ENCODE data around the gene SLC8A2. TPM values are rescaled to one million over a fixed set of nuclear protein-coding genes. Genes with fewer than 3 reads are reported as not detected.
A peak's percentile ranks its signal among the peaks of the same experiment; 100 is the strongest.
"Not testable (repeated sequence)": the region's sequence is repeated elsewhere in the genome, so short reads cannot be mapped to it uniquely, and the experiment has no call there.

The SLC8A2 gene
- total RNA-seq, 1 donor from 2014 or later: 115 TPM

- H3K4me3 Mint-ChIP-seq (ENCODE audit: unreplicated experiment): no peak overlapping the region
- no peak for TF ChIP-seq CTCF (IDR thresholded peaks at IDR 0.05; ENCODE audit: partially characterized antibody, unreplicated experiment)
- peaks cover 8% of the 10 kb centered on the region for H3K4me1 Mint-ChIP-seq (ENCODE audit: low read depth, unreplicated experiment)
- DNase-seq: peak; percentile 62
- peak overlapping the region; percentile 48 for H3K27ac Mint-ChIP-seq (ENCODE audit: unreplicated experiment)
- peaks cover 17% of the 10 kb centered on the region for H3K27me3 Mint-ChIP-seq (ENCODE audit: unreplicated experiment)
- H3K9me3 Mint-ChIP-seq (ENCODE audit: unreplicated experiment): peaks cover 16% of the 10 kb centered on the region
- peaks cover 10% of the 10 kb centered on the region for H3K36me3 Mint-ChIP-seq (ENCODE audit: unreplicated experiment)
Measured at GRCh38 chr19:47414469-47414868, 57.2 kb downstream of the SLC8A2 start.

GRCh38 chr19:47413941-47414340 is 57.8 kb downstream of the SLC8A2 start:
- Mint-ChIP-seq H3K4me1 (ENCODE audit: low read depth, unreplicated experiment) (peaks cover 8% of the 10 kb centered on the region), H3K4me3 (ENCODE audit: unreplicated experiment) (no peak overlapping the region), H3K27me3 (ENCODE audit: unreplicated experiment) (peaks cover 21% of the 10 kb centered on the region), H3K36me3 (ENCODE audit: unreplicated experiment) (peaks cover 15% of the 10 kb centered on the region), H3K9me3 (ENCODE audit: unreplicated experiment) (peaks cover 19% of the 10 kb centered on the region), H3K27ac (ENCODE audit: unreplicated experiment) (peak overlapping the region; percentile 48)
- DNase-seq: no peak
- no peak for TF ChIP-seq CTCF (IDR thresholded peaks at IDR 0.05; ENCODE audit: partially characterized antibody, unreplicated experiment)

GRCh38 chr19:47411696-47412095 is 60.0 kb downstream of the SLC8A2 start:
- not testable (repeated sequence) for H3K4me1 Mint-ChIP-seq (ENCODE audit: low read depth, unreplicated experiment); DNase-seq; H3K4me3 Mint-ChIP-seq (ENCODE audit: unreplicated experiment); H3K27ac Mint-ChIP-seq (ENCODE audit: unreplicated experiment)
- Mint-ChIP-seq H3K27me3 (ENCODE audit: unreplicated experiment) (peaks cover 18% of the 10 kb centered on the region), H3K36me3 (ENCODE audit: unreplicated experiment) (peaks cover 22% of the 10 kb centered on the region), H3K9me3 (ENCODE audit: unreplicated experiment) (peaks cover 12% of the 10 kb centered on the region)

GRCh38 chr19:47411101-47411500 is 60.6 kb downstream of the SLC8A2 start:
- Mint-ChIP-seq H3K27me3 (ENCODE audit: unreplicated experiment) (peaks cover 19% of the 10 kb centered on the region), H3K36me3 (ENCODE audit: unreplicated experiment) (peaks cover 22% of the 10 kb centered on the region), H3K9me3 (ENCODE audit: unreplicated experiment) (peaks cover 14% of the 10 kb centered on the region), H3K4me3 (ENCODE audit: unreplicated experiment) (no peak overlapping the region), H3K4me1 (ENCODE audit: low read depth, unreplicated experiment) (peaks cover 5% of the 10 kb centered on the region), H3K27ac (ENCODE audit: unreplicated experiment) (no peak overlapping the region)
- no peak for TF ChIP-seq CTCF (IDR thresholded peaks at IDR 0.05; ENCODE audit: partially characterized antibody, unreplicated experiment)
- no peak for DNase-seq

- no peak for TF ChIP-seq CTCF (IDR thresholded peaks at IDR 0.05; ENCODE audit: partially characterized antibody, unreplicated experiment)
- peaks cover 6% of the 10 kb centered on the region for H3K4me1 Mint-ChIP-seq (ENCODE audit: low read depth, unreplicated experiment)
- no peak overlapping the region for H3K27ac Mint-ChIP-seq (ENCODE audit: unreplicated experiment)
- H3K27me3 Mint-ChIP-seq (ENCODE audit: unreplicated experiment): peaks cover 21% of the 10 kb centered on the region
- H3K9me3 Mint-ChIP-seq (ENCODE audit: unreplicated experiment): peaks cover 11% of the 10 kb centered on the region
- peaks cover 19% of the 10 kb centered on the region for H3K36me3 Mint-ChIP-seq (ENCODE audit: unreplicated experiment)
- DNase-seq: no peak
- H3K4me3 Mint-ChIP-seq (ENCODE audit: unreplicated experiment): peak overlapping the region; percentile 74
Measured at GRCh38 chr19:47408156-47408938, 63.3 kb downstream of the SLC8A2 start.

Data from glutamatergic neuron (in vitro differentiated cells).